ENCODE results near the gene CTNNB1. TPM values are rescaled to one million over a fixed set of nuclear protein-coding genes. Genes with fewer than 3 reads are reported as not detected.

Gene CTNNB1
- polyA plus RNA-seq, 1 donor (not counting 4 experiments of a cell fraction or from before 2014, with no cell fraction given) = 644 TPM

DNA sequence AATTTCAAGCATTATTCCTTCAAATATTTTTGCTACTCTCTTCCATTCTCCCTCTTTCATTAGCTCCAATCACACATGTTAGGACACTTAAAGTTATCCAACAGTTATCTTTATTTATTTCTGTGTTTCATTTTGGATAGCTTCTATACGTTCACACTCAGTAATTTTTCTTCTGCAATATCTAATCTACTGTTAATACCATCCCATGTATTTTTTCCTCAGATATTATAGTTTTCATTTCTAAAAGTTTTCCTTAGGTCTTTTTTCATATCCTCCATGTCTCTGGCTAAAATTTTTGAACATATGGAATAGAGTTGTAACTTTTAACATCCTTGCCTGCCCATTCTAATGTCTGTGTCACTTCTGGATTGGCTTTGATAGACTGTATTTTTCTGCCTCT lies 73.4 kb downstream of the CTNNB1 start:
- DNase-seq (ENCODE audit: low read depth, low spot score) (no peak), FAIRE-seq (no peak)
- peaks cover 8% of the 10 kb centered on the region for H3K4me1 ChIP-seq (ENCODE audit: control insufficient read depth, extremely low read depth, insufficient read depth, low read length)
- H3K27me3 ChIP-seq (ENCODE audit: control insufficient read depth, extremely low read depth, insufficient read depth, low read length) = no peaks in the 10 kb centered on the region
- no peaks in the 10 kb centered on the region for H3K9me3 ChIP-seq (ENCODE audit: control insufficient read depth, low read depth, low read length)
- dilution Hi-C loops (cut with MboI; ENCODE audit: extremely low pct_ligation_motif_present, low sequenced_read_pairs) = no loop called here
- H3K9me1 ChIP-seq (ENCODE audit: control insufficient read depth, extremely low read depth, insufficient read depth, low read length) = peaks cover 2% of the 10 kb centered on the region
- no peak overlapping the region for H3K9ac ChIP-seq (ENCODE audit: control insufficient read depth, extremely low read depth, insufficient read depth, low read length)
- H2AFZ ChIP-seq (ENCODE audit: control insufficient read depth, low read length) = no peak overlapping the region
- H3K36me3 ChIP-seq (ENCODE audit: control insufficient read depth in 2 of 2, extremely low read depth in 1 of 2, insufficient read depth in 2 of 2, low read length in 2 of 2) = no peaks in the 10 kb centered on the region
- H3K4me3 ChIP-seq (ENCODE audit: control insufficient read depth in 2 of 3, extremely low read depth in 1 of 3, insufficient read depth in 2 of 3, low read depth in 1 of 3, low read length in 3 of 3) = no peak overlapping the region
- H4K20me1 ChIP-seq (ENCODE audit: control insufficient read depth, extremely low read depth, insufficient read depth, low read length) = no peaks in the 10 kb centered on the region
- TF ChIP-seq EZH2 (IDR thresholded peaks at IDR 0.05; ENCODE audit: low read length) (no peak), CTCF (optimal IDR thresholded peaks at IDR 0.05 in 1 of 3, IDR thresholded peaks at IDR 0.05 in 1 of 3, conservative IDR thresholded peaks at IDR 0.05 in 1 of 3; ENCODE audit: extremely low read depth in 1 of 3, insufficient read depth in 2 of 3, low read length in 3 of 3) (no peak)
- no peak overlapping the region for H3K4me2 ChIP-seq (ENCODE audit: control insufficient read depth, extremely low read depth, insufficient read depth, low read depth, low read length)
- no peak overlapping the region for H3K27ac ChIP-seq (ENCODE audit: control insufficient read depth, insufficient read depth, low read length)
- no peaks in the 10 kb centered on the region for H3K79me2 ChIP-seq (ENCODE audit: control insufficient read depth, insufficient read depth, low read length)

DNA sequence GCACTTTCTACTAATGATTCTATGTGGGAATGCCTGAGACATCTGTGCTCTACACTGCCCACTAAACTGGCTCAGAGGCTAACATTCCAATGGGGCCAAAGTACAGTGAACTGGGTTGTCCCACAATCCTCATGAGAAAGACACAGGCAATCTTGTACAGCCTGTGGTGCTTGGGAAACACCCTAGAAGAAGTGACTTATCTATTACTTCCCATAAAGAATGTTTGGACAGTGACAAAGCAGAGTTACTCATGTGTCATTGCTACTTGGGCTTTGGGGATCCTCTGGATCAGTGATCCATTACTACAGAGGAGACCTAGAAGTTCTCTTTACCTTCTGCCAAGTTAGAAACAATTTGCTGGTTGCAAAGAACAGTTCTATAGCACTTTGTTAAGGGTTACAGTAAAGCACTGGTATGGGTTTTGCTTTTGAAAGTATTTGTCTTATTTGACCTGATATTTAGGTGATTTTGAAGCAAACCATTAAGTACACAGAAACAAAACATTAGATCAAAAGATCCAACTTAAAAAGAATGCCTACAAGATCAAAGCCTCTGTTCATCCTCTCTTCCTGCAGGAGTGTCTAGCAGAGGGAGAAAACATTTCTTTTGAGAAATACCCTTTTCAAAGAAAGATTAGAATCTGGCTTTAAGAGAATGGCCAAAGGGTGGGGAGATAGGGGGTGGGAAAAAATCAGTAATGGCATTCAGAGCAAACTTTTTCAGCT lies 75.8 kb downstream of the CTNNB1 start:
- H3K4me1 ChIP-seq (ENCODE audit: control insufficient read depth, extremely low read depth, insufficient read depth, low read length) = no peaks in the 10 kb centered on the region
- TF ChIP-seq EZH2 (IDR thresholded peaks at IDR 0.05; ENCODE audit: low read length) (no peak), CTCF (optimal IDR thresholded peaks at IDR 0.05 in 1 of 3, IDR thresholded peaks at IDR 0.05 in 1 of 3, conservative IDR thresholded peaks at IDR 0.05 in 1 of 3; ENCODE audit: extremely low read depth in 1 of 3, insufficient read depth in 2 of 3, low read length in 3 of 3) (no peak)
- H3K9me1 ChIP-seq (ENCODE audit: control insufficient read depth, extremely low read depth, insufficient read depth, low read length) = no peaks in the 10 kb centered on the region
- H3K4me2 ChIP-seq (ENCODE audit: control insufficient read depth, extremely low read depth, insufficient read depth, low read depth, low read length) = no peak overlapping the region
- H2AFZ ChIP-seq (ENCODE audit: control insufficient read depth, low read length) = no peak overlapping the region
- no peaks in the 10 kb centered on the region for H3K27me3 ChIP-seq (ENCODE audit: control insufficient read depth, extremely low read depth, insufficient read depth, low read length)
- H3K27ac ChIP-seq (ENCODE audit: control insufficient read depth, insufficient read depth, low read length) = no peak overlapping the region
- no peaks in the 10 kb centered on the region for H3K36me3 ChIP-seq (ENCODE audit: control insufficient read depth in 2 of 2, extremely low read depth in 1 of 2, insufficient read depth in 2 of 2, low read length in 2 of 2)
- H3K4me3 ChIP-seq (ENCODE audit: control insufficient read depth in 2 of 3, extremely low read depth in 1 of 3, insufficient read depth in 2 of 3, low read depth in 1 of 3, low read length in 3 of 3) = no peak overlapping the region
- no peak overlapping the region for H3K9ac ChIP-seq (ENCODE audit: control insufficient read depth, extremely low read depth, insufficient read depth, low read length)
- no peaks in the 10 kb centered on the region for H4K20me1 ChIP-seq (ENCODE audit: control insufficient read depth, extremely low read depth, insufficient read depth, low read length)
- H3K9me3 ChIP-seq (ENCODE audit: control insufficient read depth, low read depth, low read length) = no peaks in the 10 kb centered on the region
- H3K79me2 ChIP-seq (ENCODE audit: control insufficient read depth, insufficient read depth, low read length) = no peaks in the 10 kb centered on the region
- dilution Hi-C loops (cut with MboI; ENCODE audit: extremely low pct_ligation_motif_present, low sequenced_read_pairs) = no loop called here
- no peak for FAIRE-seq
- no peak for DNase-seq (ENCODE audit: low read depth, low spot score)

All from keratinocyte (primary cell).